ENCODE measurements around the gene GPR45.
"Not testable (repeated sequence)": the region's sequence is repeated elsewhere in the genome, so short reads cannot be mapped to it uniquely, and the experiment has no call there.

The GPR45 gene, protein sequence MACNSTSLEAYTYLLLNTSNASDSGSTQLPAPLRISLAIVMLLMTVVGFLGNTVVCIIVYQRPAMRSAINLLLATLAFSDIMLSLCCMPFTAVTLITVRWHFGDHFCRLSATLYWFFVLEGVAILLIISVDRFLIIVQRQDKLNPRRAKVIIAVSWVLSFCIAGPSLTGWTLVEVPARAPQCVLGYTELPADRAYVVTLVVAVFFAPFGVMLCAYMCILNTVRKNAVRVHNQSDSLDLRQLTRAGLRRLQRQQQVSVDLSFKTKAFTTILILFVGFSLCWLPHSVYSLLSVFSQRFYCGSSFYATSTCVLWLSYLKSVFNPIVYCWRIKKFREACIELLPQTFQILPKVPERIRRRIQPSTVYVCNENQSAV

DNA sequence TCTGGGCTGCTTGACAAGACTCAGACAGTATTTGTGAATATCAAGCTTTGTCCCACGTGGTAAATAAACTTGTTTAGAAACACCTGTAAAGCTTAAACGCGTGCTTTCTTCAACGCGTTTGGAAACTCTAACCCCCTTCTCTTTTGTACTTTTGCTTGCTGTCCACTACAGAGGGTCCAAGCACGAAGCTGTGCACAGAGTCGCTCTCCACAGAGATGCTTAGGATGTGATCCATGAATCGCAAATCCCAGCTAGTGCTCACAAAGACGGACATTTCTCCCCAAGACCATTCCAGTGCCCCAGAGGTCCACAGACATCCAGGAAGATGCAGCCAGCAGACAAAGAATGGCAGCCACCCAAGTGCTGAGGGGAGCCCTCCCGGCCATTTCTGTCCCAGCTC is at the start of gene GPR45:
GPR45 (plus strand) TSS at position 301 of the 400 bp plus-strand sequence. CDS start 116 bp downstream, outside the sequence.
- DNase-seq (ENCODE audit: low read depth in 2 of 2, low spot score in 1 of 2): no peak

DNA sequence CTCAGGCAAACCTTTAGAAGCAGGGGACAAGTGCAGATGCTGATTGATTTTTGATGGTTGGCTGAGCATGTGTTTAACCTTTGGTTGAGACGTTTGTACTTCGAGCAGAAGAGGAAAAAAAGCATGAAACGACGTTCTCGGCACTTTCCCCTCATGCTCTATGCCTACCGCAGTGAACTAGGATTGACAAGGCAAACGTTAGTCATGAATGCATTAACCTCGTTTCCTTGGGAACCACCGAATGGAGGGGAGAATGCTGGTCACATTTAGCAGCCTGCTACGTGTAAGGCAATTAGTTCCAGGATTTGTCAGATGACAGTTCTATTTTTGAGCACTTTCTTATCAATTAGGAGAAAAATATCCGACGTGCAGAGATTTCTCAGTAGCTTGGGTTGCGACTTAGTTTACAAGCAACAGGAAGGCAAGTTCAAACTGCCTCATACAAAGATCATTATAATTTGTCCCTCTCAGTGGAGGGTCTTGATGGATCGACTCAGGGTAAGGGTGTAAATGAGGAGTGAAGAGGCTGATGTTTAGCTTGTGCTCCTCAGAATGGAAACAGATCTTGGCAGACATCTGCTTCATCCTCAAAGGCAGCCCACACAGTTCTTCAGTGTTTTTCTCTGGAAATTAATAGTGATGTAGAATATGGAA is 47.4 kb upstream of the GPR45 start:
- DNase-seq (ENCODE audit: low read depth in 2 of 2, low spot score in 1 of 2): no peak

DNA sequence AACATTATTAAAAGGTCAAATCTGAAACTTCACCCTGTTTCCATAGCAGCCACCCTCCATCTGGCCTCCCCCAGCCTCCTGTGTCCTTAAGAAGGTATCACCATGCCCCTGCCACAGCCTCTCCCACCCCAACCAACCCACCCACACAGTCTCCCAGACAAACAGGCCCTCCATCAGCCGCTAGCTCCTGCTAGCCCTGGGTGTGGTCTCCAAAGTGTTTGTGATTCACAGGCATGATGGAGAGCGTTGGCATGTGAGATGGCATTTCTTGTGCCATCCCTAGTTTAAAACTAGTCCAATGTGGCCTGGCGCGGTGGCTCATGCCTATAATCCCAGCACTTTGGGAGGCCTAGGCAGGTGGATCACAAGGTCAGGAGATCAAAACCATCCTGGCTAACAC is 44.9 kb upstream of the GPR45 start:
- no peak for DNase-seq (ENCODE audit: low read depth in 2 of 2, low spot score in 1 of 2)

DNA sequence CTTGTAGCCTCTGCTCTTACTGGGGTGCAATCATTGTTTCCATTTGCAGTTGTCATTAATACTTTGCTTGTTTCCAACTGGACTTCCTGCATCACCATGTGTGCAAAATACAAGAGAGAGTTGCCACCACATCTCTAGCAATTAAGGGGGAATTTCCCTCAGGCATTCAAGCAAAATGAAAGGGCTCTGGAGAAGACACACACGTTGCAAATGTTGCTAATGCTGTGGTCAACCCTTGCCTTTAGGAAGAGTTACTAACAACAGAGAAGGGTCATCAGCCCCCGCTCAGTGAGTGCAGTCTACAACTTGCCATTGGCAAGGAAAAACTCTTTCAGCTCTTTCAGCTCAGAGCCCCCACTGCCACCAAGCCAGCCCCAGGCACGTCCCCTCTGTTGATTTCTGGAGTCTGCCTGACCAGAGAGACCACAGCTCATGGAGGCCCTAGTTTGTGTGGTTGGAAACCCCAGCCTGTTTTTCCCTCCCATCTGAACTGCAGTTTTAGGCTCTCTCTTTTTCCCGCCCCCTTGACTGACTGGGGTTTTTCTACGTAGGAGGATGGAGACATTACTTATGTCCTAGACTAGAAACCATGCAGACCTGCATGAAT is 25.9 kb upstream of the GPR45 start:
- DNase-seq (ENCODE audit: low read depth in 2 of 2, low spot score in 1 of 2): no peak

DNA sequence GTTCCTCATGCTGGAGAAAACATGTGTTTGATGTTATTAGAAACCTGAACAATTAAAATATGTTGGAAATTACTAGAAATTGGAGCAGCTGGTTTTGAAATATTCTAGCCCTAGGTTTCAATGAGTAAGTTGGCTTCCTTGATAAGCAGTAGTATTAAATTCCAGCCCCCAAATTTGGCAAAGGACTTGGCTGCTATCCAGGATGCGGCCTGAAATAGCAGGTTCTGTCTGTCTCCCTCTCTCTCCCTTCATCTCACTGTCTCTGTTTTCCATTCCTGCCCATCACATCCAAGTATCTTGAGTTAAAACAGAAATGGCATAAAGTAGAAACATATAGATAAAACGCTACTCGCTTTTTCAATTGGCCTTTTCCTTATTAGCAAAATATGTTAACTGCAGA is 20.9 kb upstream of the GPR45 start:
- no peak for DNase-seq (ENCODE audit: low read depth in 2 of 2, low spot score in 1 of 2)

DNA sequence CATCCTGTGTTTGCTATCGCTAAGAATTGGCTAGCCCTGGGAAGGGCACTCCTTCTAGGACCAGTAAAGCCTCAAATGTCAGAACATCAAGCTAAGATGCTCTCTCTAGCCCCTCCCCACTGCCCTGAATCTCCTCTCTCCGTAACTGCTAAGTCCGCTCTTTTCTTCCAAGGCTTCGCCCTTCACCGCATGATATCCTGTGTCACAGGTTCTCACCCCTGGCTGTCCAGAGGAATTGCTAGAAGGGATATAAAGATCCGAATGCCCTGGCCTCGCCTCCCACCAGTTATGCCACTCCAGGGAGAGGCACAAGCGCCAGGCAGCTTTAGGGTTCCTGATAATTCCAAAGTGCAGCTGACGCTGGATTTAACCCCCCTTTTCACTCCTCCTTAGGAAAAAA is 17.1 kb upstream of the GPR45 start:
- DNase-seq (ENCODE audit: low read depth in 2 of 2, low spot score in 1 of 2): no peak

DNA sequence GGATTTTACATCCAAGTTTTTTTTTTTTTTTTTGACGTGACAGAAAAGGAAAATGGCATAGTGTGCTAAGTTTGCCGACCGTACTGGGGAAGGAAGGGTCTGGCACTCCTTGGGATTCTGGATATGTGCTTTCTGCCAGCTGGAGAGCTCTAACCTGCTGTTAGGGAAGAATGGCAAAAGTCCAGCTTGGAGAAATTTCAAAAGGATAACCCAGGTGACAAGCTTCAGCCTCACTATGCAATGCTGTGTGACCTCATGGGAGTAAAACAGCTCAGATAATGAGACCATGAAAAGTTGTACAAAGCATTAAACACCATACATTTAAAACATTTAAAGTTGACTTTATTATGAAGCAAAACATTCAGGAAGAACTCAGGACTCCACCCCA is 10.3 kb upstream of the GPR45 start:
- DNase-seq (ENCODE audit: low read depth in 2 of 2, low spot score in 1 of 2): no peak

DNA sequence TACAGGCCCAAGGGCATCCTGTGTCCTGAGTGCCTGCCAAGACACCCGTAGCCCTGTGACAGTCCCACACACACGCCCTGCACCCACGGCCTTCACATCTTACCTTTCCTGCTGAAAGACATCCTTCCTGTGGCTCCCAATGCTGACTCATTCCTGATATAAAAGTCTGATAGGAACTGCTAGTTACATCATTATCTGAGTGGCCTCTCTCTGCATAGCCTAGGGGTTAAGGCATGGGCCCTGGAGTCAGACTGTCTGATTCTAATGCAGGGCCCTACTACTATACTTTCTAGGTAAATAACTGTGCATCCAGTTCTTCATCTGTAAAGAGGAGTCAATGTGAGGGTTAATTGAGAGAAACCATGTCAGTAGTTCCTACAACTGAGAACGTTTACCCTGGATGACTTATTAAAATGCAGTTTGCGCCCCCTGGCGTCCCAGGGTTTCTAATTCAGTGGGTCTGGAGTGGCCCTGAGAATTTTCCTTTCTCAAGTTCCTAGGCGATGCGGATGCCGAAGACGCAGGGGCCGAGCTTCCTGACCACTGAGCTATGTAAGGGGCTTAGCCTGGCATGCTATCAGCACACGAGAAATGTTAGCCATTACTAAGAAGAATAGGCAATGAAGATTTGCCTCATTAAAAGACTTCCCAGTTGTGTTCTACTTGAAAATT is 6.0 kb upstream of the GPR45 start:
- DNase-seq (ENCODE audit: low read depth in 2 of 2, low spot score in 1 of 2): peak; percentile 15 to 24

DNA sequence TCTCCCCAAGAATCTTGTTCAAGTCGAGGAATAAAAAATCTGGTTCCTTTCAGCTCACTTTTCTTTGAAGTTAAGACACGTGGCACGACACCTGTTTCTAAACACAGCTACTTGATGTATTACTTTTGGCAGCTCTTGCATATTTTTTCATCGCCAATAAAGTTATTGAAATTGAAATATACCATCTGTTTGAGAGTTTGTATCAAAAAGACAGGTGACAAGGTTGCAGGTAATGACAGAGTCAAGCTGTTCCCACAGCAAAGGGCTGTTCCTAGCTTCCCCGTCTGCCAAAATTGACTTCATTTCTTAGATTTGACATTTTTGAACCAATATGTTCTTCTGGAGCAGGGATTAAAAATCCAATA is 5.5 kb upstream of the GPR45 start:
- DNase-seq (ENCODE audit: low read depth in 2 of 2, low spot score in 1 of 2): no peak

DNA sequence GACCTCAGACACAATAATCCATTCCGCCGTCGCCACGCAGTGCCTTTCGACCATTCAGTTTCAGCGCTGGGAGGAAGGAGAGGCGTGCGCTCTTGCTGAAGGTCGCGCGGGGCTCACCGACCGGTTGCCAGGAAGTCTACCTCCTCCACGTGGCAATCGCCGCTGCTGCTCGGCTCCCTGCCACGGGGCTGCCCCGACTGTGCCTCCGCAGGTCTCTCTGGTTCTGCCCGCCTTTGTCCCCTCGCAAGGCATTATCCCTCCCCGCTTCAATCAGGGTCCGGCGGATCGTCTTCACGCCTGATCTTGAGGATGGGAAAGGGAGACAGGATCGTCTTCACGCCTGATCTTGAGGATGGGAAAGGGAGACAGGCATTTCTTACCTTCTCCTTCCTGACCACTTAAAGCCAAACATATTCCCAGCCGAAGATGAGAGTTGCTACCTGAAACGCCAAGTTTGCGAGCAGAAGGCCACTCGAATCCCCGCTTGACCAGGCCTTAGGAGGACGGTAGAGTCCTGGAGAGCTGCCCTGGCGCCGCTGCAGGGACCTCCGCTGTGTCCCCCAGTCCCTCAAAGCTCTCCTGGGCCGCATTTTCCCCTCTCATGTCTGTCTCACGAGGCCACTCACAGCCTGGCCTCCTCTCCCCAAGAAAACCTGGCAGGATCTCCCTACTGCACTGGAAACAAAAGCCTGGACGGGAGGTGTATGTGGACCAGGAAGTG is 4.3 kb upstream of the GPR45 start:
- no peak for DNase-seq (ENCODE audit: low read depth in 2 of 2, low spot score in 1 of 2)

DNA sequence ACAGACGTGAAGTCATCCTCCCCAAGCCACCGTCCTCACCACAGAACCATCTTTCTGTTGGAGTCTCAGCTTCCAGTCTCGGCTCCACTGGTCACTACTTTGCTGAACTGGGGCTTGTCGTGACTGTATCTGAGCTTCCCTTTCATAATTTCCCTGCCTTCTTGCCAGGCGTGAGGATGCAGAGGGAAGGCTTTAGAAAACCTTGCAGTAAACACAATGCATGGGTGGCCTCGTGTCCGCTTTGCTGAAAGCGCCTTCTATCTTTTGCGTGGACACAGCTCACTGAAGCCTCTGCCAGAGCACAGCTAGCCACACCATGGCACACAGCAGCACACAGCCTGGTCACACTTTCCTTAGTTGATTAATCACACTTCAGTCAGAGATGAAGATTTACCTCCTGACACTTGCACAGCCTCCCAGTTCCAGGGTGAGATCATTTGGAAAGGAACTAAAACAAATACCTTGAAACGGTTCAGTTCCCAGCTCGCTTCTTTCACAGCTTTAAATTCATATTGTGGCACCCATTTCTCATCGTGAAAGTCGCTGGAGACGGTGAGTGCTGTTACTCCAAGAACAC is 2.8 kb upstream of the GPR45 start:
- no peak for DNase-seq (ENCODE audit: low read depth in 2 of 2, low spot score in 1 of 2)

DNA sequence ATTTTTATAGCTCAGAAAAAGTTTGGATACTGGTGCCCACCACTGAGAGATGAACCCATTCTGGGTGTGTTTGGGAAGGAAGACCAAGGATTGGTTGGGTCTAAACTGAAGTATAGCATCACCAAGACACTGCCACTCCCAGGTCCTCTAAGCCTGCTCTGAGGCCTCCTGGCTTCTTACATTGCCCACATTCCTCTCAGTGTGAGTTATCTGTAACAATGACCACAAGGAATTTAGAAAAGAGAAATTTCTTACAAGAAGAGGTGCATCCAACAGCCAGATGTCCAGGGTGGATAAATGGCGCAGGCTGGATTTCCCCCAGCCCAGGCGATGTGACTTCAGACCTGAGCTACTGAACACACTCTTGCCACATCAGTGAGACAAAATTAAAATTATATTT is 1.6 kb upstream of the GPR45 start:
- no peak for DNase-seq (ENCODE audit: low read depth in 2 of 2, low spot score in 1 of 2)

DNA sequence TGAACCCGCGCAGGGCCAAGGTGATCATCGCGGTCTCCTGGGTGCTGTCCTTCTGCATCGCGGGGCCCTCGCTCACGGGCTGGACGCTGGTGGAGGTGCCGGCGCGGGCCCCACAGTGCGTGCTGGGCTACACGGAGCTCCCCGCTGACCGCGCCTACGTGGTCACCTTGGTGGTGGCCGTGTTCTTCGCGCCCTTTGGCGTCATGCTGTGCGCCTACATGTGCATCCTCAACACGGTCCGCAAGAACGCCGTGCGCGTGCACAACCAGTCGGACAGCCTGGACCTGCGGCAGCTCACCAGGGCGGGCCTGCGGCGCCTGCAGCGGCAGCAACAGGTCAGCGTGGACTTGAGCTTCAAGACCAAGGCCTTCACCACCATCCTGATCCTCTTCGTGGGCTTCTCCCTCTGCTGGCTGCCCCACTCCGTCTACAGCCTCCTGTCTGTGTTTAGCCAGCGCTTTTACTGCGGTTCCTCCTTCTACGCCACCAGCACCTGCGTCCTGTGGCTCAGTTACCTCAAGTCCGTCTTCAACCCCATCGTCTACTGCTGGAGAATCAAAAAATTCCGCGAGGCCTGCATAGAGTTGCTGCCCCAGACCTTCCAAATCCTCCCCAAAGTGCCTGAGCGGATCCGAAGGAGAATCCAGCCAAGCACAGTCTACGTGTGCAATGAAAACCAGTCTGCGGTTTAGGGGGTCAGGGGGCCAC is 897 bp downstream of the GPR45 start:
- no peak for DNase-seq (ENCODE audit: low read depth in 2 of 2, low spot score in 1 of 2)

DNA sequence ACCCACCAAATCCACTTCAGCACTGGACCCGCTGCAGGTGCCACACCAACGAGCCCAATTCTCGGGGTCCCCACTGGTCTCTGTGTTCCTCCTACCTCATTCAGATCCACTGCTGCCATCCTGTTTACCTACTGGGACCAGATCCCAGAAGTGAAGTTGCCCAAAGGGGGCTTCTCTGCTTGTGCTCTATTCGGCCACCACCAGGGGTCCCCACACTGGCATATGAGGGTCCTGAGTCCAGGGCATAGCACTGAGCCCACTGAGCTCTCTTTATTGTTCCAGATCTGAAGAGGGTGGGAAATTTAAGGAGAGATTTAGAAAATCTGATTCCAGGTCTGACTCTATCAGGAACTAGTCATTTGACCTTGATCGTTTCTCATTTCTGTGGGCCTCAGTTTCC is 2.4 kb downstream of the GPR45 start:
- DNase-seq (ENCODE audit: low read depth in 2 of 2, low spot score in 1 of 2): no peak

DNA sequence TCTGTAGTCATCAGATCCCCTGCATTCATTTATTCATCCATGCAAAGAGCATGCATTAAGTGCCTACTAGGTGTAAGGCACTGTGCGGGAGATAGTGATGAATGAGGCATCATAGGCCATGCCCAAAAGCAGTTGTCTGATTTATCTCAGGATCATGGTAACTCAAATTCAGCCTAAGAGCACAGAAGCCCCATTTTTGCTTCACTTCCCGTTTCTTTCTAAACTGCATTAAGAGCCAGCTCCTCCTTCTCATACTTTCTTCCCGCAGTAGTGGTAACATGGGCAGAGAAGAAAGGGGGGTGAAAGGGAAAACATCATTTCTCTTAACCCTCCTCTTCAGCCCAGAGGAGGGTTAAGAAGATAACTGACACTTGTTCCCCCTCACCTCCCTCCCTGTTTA is 2.9 kb downstream of the GPR45 start:
- no peak for DNase-seq (ENCODE audit: low read depth in 2 of 2, low spot score in 1 of 2)

DNA sequence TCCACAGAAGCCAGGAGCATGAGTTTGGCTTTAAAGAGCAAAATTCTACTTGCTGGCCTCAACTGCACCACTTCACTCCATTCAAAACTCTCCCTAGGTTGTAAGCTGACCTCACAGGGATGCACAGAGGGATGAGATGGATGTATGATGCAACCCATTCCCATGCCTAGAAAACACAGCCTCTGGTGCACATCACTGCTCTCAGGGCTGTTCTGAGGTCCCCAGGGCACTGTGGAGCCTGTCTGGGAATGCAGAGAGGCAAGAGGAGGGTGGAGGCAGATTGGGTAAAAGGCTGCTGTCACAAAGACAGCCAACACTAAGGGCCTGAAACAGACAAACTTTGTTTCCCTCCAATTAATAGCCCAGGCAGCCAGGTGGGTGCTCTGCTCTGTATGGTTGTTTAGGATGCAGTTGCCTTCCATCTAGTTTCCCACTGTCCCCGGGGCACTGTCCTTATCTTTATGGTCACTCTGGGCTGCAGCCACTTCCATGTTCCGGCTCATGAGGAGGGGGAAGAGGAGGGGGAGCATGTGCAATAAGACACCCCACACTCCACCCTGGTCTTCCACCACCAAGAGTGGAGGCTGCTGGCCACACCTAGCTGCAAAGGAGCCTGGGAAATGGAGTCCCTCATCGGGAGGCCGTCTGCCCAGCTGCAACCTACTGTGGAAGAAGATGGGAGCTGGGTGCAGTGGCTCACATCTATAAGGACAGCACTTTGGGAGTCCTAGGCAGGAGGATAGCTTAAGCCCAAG is 7.0 kb downstream of the GPR45 start:
- DNase-seq (ENCODE audit: low read depth in 2 of 2, low spot score in 1 of 2): no peak

DNA sequence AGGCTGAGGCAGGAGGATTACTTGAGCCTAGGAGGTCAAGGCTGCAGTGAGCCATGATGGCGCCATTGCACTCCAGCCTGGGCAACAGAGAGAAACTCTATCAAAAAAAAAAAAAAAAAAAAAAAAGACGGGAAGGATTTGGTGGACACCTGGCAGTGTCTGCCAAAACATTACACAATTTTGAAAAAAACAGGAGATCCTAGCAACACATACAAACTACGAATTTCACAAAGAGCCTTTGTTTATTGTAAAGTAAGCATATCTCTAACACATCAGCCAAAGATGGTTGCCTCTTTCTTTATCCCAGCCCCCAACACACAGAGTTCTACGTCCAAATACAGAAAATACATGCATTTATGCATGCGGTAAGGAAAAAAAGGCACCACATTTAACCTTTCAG is 7.6 kb downstream of the GPR45 start:
- DNase-seq (ENCODE audit: low read depth in 2 of 2, low spot score in 1 of 2): no peak

DNA sequence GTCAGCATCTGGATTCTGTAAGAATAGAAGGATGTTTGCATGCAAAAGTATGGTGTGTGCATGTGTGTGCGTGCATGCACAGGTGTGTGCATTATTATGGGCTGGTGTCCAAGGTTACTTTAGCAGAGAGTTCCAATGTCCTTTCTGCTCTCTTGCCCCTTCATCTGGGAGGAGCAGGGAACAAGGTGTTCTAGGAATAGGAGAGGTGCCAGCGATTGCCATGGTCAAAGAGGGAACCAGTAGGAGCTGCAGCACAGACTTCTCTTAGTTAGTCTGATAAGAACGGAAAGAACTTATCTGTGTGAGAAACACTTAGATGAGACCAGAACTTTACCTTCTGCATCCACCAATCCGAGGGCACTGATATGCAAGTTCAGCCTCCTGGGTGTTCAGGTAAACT is 8.3 kb downstream of the GPR45 start:
- DNase-seq (ENCODE audit: low read depth in 2 of 2, low spot score in 1 of 2): no peak

DNA sequence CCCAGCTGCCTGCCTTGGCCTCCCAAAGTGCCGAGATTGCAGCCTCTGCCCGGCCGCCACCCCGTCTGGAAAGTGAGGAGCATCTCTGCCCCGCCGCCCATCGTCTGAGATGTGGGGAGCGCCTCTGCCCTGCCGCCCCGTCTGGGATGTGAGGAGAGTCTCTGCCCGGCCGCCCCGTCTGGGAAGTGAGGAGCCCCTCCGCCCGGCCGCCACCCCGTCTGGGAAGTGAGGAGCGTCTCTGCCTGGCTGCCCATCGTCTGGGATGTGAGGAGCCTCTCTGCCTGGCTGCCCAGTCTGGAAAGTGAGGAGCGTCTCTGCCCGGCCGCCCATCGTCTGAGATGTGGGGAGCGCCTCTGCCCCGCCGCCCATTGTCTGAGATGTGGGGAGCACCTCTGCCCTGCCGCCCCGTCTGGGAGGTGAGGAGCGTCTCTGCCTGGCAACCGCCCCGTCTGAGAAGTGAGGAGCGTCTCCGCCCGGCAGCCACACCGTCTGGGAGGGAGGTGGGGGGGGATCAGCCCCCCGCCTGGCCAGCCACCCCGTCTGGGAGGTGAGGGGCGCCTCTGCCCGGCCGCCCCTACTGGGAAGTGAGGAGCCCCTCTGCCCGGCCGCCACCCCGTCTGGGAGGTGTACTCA is 9.6 kb downstream of the GPR45 start:
- not testable (repeated sequence) for DNase-seq (ENCODE audit: low read depth in 2 of 2, low spot score in 1 of 2)
